GM23338 (cell line): ENCODE measurements around the gene PAX5. TPM values are rescaled to one million over a fixed set of nuclear protein-coding genes. Genes with fewer than 3 reads are reported as not detected.

Source experiments
- ATAC-seq: fragments of 200-7000 bp; cut with Tn5 transposase; 3 replicates; pipeline ENCODE4 v1.9.1; 2020
- DNase-seq: peaks from one replicate; pipeline ENCODE4 v3.0.0-alpha.2; 2015; ENCODE audit warnings: low spot score
- H2AFZ ChIP-seq: fragments of 200-600 bp; sonication (generic); 2 replicates; pipeline ENCODE4 v1.8.0; 2016; ENCODE audit warnings: antibody characterized with exemption, mild to moderate bottlenecking, moderate library complexity
- H3F3A ChIP-seq: fragments of 200-600 bp; sonication (generic); replicated peaks from 2 replicates; pipeline ENCODE4 v1.8.0; 2017; ENCODE audit warnings: antibody characterized with exemption, mixed run types, low read depth
- H3K27ac ChIP-seq: fragments of 200-600 bp; sonication (generic); 2 replicates; pipeline ENCODE4 v1.6.1; 2016; ENCODE audit warnings: low read depth
- H3K27me3 ChIP-seq: fragments of 200-600 bp; sonication (generic); 2 replicates; pipeline ENCODE4 v1.8.0; 2016; ENCODE audit warnings: mild to moderate bottlenecking, mixed run types, moderate library complexity; ENCODE audit not compliant: insufficient read depth
- H3K36me3 ChIP-seq: fragments of 200-600 bp; sonication (generic); 2 replicates; pipeline ENCODE4 v1.8.0; 2016; ENCODE audit warnings: mild to moderate bottlenecking; ENCODE audit not compliant: insufficient read depth
- H3K4me1 ChIP-seq: fragments of 200-600 bp; sonication (generic); 2 replicates; pipeline ENCODE4 v1.8.0; 2016; ENCODE audit warnings: mild to moderate bottlenecking, moderate library complexity; ENCODE audit not compliant: insufficient read depth
- H3K4me2 ChIP-seq: fragments of 200-600 bp; sonication (generic); 2 replicates; pipeline ENCODE4 v1.7.1; 2017; ENCODE audit warnings: mixed run types
- H3K4me3 ChIP-seq: fragments of 200-600 bp; sonication (generic); 2 replicates; pipeline ENCODE4 v1.6.1; 2016; ENCODE audit warnings: mixed run types
- H3K79me2 ChIP-seq: fragments of 200-600 bp; sonication (generic); replicated peaks from 2 replicates; pipeline ENCODE4 v1.8.0; 2017; ENCODE audit warnings: mild to moderate bottlenecking; ENCODE audit not compliant: insufficient read depth
- H3K9me2 ChIP-seq: fragments of 200-600 bp; sonication (generic); 2 replicates; pipeline ENCODE4 v1.8.0; 2017; ENCODE audit not compliant: insufficient read depth
- H4K20me1 ChIP-seq: fragments of 200-600 bp; sonication (generic); replicated peaks from 2 replicates; pipeline ENCODE4 v1.8.0; 2017; ENCODE audit warnings: mild to moderate bottlenecking; ENCODE audit not compliant: insufficient read depth
- H3K27ac Mint-ChIP-seq: 2 replicates; pipeline ENCODE4 v1.8.0; 2020; ENCODE audit warnings: inconsistent platforms, mild to moderate bottlenecking, moderate library complexity, mixed read lengths
- H3K27me3 Mint-ChIP-seq: 3 replicates; pipeline ENCODE4 v1.8.0; 2022; ENCODE audit warnings: low read depth, mild to moderate bottlenecking, moderate library complexity, mixed read lengths, inconsistent platforms; ENCODE audit not compliant: insufficient read depth, poor library complexity
- H3K36me3 Mint-ChIP-seq: 3 replicates; pipeline ENCODE4 v1.8.0; 2021; ENCODE audit warnings: low read depth, mild to moderate bottlenecking, inconsistent platforms, moderate library complexity, mixed read lengths
- H3K4me1 Mint-ChIP-seq: 3 replicates; pipeline ENCODE4 v1.8.0; 2020; ENCODE audit warnings: mild to moderate bottlenecking, inconsistent platforms, mixed read lengths
- H3K4me3 Mint-ChIP-seq: 3 replicates; pipeline ENCODE4 v1.8.0; 2021; ENCODE audit warnings: moderate library complexity, mild to moderate bottlenecking, inconsistent platforms, mixed read lengths
- H3K9me3 Mint-ChIP-seq: 3 replicates; pipeline ENCODE4 v1.8.0; 2020; ENCODE audit warnings: moderate library complexity, mild to moderate bottlenecking, inconsistent platforms, mixed read lengths
- CREB1 ChIP-seq: fragments of 250-450 bp; sonication (Bioruptor Pico); IDR thresholded peaks from 2 replicates; pipeline ENCODE4 v1.5.0; 2020; ENCODE audit warnings: low read depth, mild to moderate bottlenecking, moderate library complexity
- ETS1 ChIP-seq: IDR thresholded peaks from 2 replicates; pipeline ENCODE4 v1.6.1; 2016; ENCODE audit warnings: antibody characterized with exemption
- EZH2phosphoT487 ChIP-seq: fragments of 200-600 bp; sonication (generic); IDR thresholded peaks from one replicate; pipeline ENCODE4 v1.8.1; 2018; ENCODE audit warnings: antibody characterized with exemption; ENCODE audit not compliant: unreplicated experiment
- JUNB ChIP-seq: IDR thresholded peaks from one replicate; pipeline ENCODE4 v1.6.1; 2016; ENCODE audit warnings: antibody characterized with exemption; ENCODE audit not compliant: unreplicated experiment
- POLR2AphosphoS5 ChIP-seq: IDR thresholded peaks from 2 replicates; pipeline ENCODE4 v1.6.1; 2016; ENCODE audit warnings: antibody characterized with exemption, low read depth
- STAT1 ChIP-seq: IDR thresholded peaks from one replicate; pipeline ENCODE4 v1.6.1; 2016; ENCODE audit warnings: antibody characterized with exemption; ENCODE audit not compliant: unreplicated experiment
- ZNF114 ChIP-seq: fragments of 250-450 bp; sonication (Bioruptor Pico); IDR thresholded peaks from 2 replicates; pipeline ENCODE4 v1.5.0; 2020; ENCODE audit warnings: mild to moderate bottlenecking, moderate library complexity
- ZNF331 ChIP-seq: fragments of 250-450 bp; sonication (Bioruptor Pico); IDR thresholded peaks from 2 replicates; pipeline ENCODE4 v1.5.0; 2020; ENCODE audit warnings: low read depth, mild to moderate bottlenecking, moderate library complexity
- polyA plus RNA-seq: library from polyadenylated mRNA; unstranded; fragments of >200 nt; fragmentation: Nextera tagmentation; extraction: Ambion mirVana; gene quantifications from 2 replicates; pipeline ENCODE4 v1.2.1, GENCODE V29; 2016
- total RNA-seq: library from RNA; depleted of rRNA; stranded (reverse); fragments of >200 nt; shearing (Covaris generic); gene quantifications from 2 replicates; pipeline ENCODE4 v1.2.3, GENCODE V29; 2014
- TF ChIP-seq, protein P1 (sequence below), 2 experiments: fragments of 200-600 bp in 1 of 2; sonication (generic) in 1 of 2; conservative IDR thresholded peaks; 2 replicates each; pipeline versions ENCODE4 v1.5.1 to v1.6.1; 2016 to 2017; ENCODE audit warnings: antibody characterized with exemption in 2 of 2, low read depth in 2 of 2, mild to moderate bottlenecking in 2 of 2, moderate library complexity in 1 of 2
- TF ChIP-seq, protein P2 (sequence below): fragments of 250-450 bp; sonication (Bioruptor Pico); IDR thresholded peaks from 2 replicates; pipeline ENCODE4 v1.5.0; 2020; ENCODE audit warnings: mild to moderate bottlenecking, moderate library complexity
- TF ChIP-seq, protein P3 (sequence below): IDR thresholded peaks from one replicate; pipeline ENCODE4 v1.6.1; 2018; ENCODE audit warnings: antibody characterized with exemption; ENCODE audit not compliant: unreplicated experiment

PAX5 gene
- total and polyA plus RNA-seq, 2 experiments from 2014 or later = 0.17 to 0.60 TPM

DNA sequence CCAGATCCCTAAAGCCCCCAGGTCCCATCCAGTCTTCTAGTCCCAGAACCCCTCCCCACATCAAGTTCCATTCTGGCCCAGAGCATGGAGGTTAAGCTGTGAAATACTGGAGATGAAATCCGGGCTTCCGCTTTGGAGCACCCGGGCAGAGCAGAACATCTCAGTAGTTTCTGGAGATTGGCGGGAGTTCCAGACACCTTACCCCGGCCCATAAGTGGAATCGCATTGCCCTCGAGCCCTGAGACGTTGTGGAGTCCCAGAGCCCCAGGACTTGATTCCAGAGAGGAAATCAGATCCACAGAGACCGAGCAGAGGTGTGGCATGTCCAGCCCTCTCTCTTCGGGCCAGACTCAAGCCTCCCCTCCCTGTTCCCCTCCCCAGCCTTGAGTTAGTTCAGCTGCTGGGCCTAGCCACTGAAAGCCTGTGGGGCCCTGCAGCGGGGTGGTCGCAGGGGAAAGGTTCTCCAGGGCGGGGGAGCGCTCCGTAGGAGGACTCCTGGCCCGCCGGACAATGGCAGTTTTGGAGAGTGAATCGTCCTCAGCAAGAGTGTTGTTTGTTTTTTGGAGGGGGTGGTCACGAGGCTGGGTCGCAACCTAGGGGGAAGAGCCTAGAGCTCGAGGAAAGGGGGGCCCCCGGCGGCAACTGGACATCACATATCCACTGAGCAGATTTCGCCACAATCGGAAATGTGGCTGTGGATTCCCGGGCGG, 1.0 kb upstream of the PAX5 start (continued):
- TF ChIP-seq, protein P1, sequence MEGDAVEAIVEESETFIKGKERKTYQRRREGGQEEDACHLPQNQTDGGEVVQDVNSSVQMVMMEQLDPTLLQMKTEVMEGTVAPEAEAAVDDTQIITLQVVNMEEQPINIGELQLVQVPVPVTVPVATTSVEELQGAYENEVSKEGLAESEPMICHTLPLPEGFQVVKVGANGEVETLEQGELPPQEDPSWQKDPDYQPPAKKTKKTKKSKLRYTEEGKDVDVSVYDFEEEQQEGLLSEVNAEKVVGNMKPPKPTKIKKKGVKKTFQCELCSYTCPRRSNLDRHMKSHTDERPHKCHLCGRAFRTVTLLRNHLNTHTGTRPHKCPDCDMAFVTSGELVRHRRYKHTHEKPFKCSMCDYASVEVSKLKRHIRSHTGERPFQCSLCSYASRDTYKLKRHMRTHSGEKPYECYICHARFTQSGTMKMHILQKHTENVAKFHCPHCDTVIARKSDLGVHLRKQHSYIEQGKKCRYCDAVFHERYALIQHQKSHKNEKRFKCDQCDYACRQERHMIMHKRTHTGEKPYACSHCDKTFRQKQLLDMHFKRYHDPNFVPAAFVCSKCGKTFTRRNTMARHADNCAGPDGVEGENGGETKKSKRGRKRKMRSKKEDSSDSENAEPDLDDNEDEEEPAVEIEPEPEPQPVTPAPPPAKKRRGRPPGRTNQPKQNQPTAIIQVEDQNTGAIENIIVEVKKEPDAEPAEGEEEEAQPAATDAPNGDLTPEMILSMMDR (conservative IDR thresholded peaks at IDR 0.05; ENCODE audit: low read depth in 2 of 2) = peak in 1 of 2 experiments; percentile 10; a peak in 1 of 4 replicates

- Histone ChIP-seq H3K4me3 (peak overlapping the region; percentile 72), H3K27ac (no peak overlapping the region), H3K9me2 (no peaks in the 10 kb centered on the region), H3F3A (peaks cover 35% of the 10 kb centered on the region), H3K36me3 (no peaks in the 10 kb centered on the region; the same call in 1 of the 2 replicates), H3K4me1 (peaks cover 46% of the 10 kb centered on the region), H2AFZ (peak overlapping the region; percentile 69), H3K4me2 (peak overlapping the region; percentile 96), H4K20me1 (peaks cover 11% of the 10 kb centered on the region; the same call in 1 of the 2 replicates), H3K27me3 (peaks cover 100% of the 10 kb centered on the region), H3K79me2 (no peaks in the 10 kb centered on the region)
- Mint-ChIP-seq H3K9me3 (peaks cover 6% of the 10 kb centered on the region; the same call in 2 of the 3 replicates), H3K36me3 (peaks cover 4% of the 10 kb centered on the region; the same call in 1 of the 3 replicates), H3K27ac (no peak overlapping the region), H3K4me1 (peaks cover 35% of the 10 kb centered on the region), H3K4me3 (peak overlapping the region; percentile 71), H3K27me3 (peaks cover 99% of the 10 kb centered on the region)
- DNase-seq = peak; percentile 80
- peak; percentile 21 for ATAC-seq
- TF ChIP-seq EZH2phosphoT487 (peak; percentile 80), ZNF331 (CRISPR knock-in tag) (no peak), STAT1 (no peak), JUNB (no peak), CREB1 (no peak), POLR2AphosphoS5 (no peak), ETS1 (no peak), ZNF114 (no peak)
- TF ChIP-seq, protein P2, sequence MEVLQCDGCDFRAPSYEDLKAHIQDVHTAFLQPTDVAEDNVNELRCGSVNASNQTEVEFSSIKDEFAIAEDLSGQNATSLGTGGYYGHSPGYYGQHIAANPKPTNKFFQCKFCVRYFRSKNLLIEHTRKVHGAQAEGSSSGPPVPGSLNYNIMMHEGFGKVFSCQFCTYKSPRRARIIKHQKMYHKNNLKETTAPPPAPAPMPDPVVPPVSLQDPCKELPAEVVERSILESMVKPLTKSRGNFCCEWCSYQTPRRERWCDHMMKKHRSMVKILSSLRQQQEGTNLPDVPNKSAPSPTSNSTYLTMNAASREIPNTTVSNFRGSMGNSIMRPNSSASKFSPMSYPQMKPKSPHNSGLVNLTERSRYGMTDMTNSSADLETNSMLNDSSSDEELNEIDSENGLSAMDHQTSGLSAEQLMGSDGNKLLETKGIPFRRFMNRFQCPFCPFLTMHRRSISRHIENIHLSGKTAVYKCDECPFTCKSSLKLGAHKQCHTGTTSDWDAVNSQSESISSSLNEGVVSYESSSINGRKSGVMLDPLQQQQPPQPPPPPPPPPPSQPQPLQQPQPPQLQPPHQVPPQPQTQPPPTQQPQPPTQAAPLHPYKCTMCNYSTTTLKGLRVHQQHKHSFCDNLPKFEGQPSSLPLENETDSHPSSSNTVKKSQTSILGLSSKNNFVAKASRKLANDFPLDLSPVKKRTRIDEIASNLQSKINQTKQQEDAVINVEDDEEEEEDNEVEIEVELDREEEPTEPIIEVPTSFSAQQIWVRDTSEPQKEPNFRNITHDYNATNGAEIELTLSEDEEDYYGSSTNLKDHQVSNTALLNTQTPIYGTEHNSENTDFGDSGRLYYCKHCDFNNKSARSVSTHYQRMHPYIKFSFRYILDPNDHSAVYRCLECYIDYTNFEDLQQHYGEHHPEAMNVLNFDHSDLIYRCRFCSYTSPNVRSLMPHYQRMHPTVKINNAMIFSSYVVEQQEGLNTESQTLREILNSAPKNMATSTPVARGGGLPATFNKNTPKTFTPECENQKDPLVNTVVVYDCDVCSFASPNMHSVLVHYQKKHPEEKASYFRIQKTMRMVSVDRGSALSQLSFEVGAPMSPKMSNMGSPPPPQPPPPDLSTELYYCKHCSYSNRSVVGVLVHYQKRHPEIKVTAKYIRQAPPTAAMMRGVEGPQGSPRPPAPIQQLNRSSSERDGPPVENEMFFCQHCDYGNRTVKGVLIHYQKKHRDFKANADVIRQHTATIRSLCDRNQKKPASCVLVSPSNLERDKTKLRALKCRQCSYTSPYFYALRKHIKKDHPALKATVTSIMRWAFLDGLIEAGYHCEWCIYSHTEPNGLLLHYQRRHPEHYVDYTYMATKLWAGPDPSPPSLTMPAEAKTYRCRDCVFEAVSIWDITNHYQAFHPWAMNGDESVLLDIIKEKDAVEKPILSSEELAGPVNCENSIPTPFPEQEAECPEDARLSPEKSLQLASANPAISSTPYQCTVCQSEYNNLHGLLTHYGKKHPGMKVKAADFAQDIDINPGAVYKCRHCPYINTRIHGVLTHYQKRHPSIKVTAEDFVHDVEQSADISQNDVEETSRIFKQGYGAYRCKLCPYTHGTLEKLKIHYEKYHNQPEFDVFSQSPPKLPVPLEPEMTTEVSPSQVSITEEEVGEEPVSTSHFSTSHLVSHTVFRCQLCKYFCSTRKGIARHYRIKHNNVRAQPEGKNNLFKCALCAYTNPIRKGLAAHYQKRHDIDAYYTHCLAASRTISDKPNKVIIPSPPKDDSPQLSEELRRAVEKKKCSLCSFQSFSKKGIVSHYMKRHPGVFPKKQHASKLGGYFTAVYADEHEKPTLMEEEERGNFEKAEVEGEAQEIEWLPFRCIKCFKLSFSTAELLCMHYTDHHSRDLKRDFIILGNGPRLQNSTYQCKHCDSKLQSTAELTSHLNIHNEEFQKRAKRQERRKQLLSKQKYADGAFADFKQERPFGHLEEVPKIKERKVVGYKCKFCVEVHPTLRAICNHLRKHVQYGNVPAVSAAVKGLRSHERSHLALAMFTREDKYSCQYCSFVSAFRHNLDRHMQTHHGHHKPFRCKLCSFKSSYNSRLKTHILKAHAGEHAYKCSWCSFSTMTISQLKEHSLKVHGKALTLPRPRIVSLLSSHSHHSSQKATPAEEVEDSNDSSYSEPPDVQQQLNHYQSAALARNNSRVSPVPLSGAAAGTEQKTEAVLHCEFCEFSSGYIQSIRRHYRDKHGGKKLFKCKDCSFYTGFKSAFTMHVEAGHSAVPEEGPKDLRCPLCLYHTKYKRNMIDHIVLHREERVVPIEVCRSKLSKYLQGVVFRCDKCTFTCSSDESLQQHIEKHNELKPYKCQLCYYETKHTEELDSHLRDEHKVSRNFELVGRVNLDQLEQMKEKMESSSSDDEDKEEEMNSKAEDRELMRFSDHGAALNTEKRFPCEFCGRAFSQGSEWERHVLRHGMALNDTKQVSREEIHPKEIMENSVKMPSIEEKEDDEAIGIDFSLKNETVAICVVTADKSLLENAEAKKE = no peak
- TF ChIP-seq, protein P3, sequence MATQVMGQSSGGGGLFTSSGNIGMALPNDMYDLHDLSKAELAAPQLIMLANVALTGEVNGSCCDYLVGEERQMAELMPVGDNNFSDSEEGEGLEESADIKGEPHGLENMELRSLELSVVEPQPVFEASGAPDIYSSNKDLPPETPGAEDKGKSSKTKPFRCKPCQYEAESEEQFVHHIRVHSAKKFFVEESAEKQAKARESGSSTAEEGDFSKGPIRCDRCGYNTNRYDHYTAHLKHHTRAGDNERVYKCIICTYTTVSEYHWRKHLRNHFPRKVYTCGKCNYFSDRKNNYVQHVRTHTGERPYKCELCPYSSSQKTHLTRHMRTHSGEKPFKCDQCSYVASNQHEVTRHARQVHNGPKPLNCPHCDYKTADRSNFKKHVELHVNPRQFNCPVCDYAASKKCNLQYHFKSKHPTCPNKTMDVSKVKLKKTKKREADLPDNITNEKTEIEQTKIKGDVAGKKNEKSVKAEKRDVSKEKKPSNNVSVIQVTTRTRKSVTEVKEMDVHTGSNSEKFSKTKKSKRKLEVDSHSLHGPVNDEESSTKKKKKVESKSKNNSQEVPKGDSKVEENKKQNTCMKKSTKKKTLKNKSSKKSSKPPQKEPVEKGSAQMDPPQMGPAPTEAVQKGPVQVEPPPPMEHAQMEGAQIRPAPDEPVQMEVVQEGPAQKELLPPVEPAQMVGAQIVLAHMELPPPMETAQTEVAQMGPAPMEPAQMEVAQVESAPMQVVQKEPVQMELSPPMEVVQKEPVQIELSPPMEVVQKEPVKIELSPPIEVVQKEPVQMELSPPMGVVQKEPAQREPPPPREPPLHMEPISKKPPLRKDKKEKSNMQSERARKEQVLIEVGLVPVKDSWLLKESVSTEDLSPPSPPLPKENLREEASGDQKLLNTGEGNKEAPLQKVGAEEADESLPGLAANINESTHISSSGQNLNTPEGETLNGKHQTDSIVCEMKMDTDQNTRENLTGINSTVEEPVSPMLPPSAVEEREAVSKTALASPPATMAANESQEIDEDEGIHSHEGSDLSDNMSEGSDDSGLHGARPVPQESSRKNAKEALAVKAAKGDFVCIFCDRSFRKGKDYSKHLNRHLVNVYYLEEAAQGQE = no peak
These were observed 353 bp upstream of the PAX5 start for GRCh38 chr9:37034305-37034937.
